ENCODE measurements around the gene PPARA.

DNA sequence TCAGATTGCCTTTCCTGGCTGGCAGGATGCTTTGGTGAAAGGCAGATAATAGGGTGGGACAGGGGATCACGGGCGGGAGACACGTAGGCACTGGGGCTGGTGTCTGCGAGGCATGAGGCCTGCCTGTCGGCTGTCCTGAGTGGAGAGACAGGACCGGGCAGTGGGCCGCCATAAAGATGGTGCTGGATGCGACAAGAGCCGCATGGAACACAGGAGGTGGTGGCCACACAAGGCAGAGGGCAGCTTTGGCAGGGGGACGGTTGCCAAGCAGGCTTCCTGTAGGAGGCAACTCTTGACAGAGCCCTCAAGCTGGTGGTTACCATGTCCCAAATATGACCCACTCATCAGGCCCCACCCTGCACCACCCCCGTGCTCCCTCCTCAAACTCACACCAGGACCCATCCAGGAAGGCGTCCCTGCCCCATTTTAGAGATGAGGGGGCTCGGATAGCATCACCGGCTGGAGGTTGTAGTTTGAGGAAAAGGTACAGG, 4.9 kb upstream of the PPARA start:
- TF ChIP-seq, protein P1, sequence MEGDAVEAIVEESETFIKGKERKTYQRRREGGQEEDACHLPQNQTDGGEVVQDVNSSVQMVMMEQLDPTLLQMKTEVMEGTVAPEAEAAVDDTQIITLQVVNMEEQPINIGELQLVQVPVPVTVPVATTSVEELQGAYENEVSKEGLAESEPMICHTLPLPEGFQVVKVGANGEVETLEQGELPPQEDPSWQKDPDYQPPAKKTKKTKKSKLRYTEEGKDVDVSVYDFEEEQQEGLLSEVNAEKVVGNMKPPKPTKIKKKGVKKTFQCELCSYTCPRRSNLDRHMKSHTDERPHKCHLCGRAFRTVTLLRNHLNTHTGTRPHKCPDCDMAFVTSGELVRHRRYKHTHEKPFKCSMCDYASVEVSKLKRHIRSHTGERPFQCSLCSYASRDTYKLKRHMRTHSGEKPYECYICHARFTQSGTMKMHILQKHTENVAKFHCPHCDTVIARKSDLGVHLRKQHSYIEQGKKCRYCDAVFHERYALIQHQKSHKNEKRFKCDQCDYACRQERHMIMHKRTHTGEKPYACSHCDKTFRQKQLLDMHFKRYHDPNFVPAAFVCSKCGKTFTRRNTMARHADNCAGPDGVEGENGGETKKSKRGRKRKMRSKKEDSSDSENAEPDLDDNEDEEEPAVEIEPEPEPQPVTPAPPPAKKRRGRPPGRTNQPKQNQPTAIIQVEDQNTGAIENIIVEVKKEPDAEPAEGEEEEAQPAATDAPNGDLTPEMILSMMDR (IDR thresholded peaks at IDR 0.05): no peak
- TF ChIP-seq MEF2A (IDR thresholded peaks at IDR 0.05; ENCODE audit: borderline replicate concordance, low read depth) (no peak), EZH2phosphoT487 (IDR thresholded peaks at IDR 0.05; ENCODE audit: borderline replicate concordance, low read depth) (no peak)
